GM12874 (cell line): ENCODE data around the gene PRND.

Source experiments
- TF ChIP-seq, protein P1 (sequence below): IDR thresholded peaks from 2 replicates; pipeline ENCODE4 v1.5.1; 2011; ENCODE audit warnings: low read depth, mild to moderate bottlenecking, control low read depth, low read length, moderate library complexity; ENCODE audit not compliant: insufficient read depth

PRND gene

DNA sequence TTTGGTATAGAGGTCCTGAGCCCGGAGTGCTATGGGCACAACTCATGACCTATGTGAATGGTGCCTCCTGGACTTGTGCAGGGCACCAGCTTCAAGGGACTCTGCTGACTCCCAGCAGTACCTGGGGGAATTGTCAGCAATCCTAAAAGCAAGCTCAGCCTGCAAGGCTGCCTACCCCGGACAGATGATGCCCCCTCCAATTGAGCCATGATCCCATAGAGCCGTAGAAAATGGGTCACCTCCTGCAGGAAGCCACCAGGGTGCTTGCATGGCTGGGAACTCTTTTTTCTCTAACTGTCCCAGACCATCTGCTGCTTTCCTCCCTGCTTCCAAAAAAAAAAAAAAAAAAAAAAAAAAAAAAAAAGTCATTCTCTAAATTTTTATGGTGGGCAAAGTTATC, 12.9 kb upstream of the PRND start:
- TF ChIP-seq, protein P1, sequence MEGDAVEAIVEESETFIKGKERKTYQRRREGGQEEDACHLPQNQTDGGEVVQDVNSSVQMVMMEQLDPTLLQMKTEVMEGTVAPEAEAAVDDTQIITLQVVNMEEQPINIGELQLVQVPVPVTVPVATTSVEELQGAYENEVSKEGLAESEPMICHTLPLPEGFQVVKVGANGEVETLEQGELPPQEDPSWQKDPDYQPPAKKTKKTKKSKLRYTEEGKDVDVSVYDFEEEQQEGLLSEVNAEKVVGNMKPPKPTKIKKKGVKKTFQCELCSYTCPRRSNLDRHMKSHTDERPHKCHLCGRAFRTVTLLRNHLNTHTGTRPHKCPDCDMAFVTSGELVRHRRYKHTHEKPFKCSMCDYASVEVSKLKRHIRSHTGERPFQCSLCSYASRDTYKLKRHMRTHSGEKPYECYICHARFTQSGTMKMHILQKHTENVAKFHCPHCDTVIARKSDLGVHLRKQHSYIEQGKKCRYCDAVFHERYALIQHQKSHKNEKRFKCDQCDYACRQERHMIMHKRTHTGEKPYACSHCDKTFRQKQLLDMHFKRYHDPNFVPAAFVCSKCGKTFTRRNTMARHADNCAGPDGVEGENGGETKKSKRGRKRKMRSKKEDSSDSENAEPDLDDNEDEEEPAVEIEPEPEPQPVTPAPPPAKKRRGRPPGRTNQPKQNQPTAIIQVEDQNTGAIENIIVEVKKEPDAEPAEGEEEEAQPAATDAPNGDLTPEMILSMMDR = no peak

DNA sequence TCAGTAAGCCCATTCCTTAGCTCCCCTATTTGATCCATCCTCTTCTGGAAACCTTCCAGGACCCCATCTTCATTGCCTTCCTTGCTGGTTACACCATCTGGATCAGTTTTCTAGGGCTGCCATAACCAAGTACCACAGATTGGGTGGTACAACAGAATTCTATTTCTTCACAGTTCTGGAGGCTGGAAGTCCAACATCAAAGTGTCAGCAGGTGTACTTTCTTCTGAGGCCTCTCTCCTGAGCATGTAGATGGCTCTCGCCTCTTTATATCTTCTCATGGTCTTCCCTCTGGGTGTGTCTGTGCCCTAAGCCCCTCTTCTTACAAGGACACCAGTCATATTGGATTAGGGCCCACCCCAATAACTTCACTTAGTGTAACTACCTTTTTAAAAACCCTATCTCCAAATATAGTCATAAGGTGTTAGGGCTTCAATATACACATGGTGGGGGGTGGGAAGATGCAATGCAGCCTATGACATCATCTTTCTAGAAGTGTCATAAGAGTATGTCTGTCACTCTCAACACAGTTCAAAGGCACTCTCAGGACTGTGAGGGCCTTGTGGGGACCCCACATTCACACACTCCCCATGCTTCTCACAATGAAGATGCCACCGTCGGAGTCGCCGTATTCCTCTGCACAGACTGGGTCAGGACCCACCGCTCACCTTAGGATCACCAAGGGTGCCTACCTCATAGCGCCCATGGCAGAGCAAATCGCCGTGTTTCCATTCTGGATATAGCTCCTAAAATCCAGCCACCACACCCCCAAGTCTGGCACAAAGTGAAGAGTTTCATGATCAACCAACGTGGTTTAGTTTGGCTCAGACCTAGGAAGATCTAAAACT, 12.2 kb upstream of the PRND start:
- TF ChIP-seq, protein P1 = no peak

DNA sequence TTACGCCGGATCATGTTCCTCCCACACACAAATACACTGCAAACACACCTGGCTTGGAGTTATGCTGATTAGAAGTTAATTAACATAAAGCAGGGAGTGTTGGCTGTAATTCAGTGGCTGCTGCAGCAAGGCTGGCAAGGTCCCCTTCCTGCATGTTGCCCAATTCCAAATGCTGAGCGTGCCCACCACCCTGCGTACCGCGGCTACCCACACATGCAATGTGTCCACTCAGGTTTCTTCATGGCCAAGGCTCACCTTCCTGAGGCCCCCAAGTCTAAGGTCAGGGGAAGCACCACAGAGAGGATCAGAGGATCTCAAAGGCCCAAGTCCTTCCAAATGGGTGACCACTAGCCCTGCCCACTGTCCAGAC, 11.6 kb upstream of the PRND start:
- TF ChIP-seq, protein P1 = no peak

DNA sequence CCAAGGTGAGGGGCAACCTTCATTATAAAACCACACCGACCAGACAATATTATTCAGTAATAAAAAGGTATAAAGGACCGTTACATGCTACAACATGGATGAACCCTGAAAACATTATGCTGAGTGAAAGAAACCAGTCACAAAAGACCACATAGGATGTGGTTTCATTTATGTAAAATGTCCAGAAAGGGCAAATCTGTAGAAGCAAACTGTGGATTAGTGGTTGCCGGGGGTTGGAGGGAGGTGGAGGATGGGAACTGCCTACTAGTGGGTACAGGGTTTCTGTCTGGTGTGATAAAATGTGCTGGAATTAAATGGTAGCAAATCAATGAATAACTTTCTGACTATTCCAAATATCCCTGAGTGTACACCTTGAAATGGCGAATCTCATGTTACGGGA, 10.2 kb upstream of the PRND start:
- TF ChIP-seq, protein P1 = no peak

DNA sequence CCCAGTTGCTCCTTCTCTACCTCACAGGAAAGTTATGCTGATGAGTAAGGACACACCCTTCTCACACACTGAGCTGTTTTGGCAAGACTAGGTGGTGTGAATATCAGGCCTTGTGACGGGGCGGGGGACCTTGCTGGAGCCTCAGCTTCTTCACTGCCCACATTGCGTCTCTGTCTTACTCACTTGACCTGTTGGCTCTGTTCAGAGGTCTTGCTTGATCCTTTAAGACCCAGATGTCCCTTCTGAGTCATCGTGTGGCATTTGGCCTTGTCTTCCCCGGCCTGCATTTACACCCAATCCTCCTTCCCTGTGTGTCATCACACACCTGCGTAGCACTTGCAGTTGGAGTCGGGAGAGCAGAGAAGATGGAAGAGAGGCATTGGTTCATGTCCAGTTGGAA, 8.3 kb upstream of the PRND start:
- TF ChIP-seq, protein P1 = no peak

DNA sequence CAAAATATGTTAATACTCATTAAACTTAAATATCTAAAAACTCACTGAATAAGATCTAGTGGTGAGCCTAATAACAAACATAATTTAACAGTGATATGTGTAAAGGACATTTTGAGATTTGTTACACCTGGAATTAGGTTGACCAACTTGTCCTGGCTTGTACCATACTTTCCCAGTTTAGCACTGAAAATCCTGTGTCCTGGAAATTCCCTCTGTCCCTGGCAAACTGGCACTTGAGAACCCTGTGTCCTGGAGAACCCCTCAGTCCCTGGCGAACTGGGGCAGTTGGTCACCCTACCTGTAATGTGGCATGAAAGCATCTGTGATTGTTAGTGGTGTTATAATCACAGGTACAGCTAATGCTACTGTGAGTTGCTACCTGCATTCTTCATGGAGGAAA, 6.9 kb upstream of the PRND start:
- TF ChIP-seq, protein P1 = no peak

DNA sequence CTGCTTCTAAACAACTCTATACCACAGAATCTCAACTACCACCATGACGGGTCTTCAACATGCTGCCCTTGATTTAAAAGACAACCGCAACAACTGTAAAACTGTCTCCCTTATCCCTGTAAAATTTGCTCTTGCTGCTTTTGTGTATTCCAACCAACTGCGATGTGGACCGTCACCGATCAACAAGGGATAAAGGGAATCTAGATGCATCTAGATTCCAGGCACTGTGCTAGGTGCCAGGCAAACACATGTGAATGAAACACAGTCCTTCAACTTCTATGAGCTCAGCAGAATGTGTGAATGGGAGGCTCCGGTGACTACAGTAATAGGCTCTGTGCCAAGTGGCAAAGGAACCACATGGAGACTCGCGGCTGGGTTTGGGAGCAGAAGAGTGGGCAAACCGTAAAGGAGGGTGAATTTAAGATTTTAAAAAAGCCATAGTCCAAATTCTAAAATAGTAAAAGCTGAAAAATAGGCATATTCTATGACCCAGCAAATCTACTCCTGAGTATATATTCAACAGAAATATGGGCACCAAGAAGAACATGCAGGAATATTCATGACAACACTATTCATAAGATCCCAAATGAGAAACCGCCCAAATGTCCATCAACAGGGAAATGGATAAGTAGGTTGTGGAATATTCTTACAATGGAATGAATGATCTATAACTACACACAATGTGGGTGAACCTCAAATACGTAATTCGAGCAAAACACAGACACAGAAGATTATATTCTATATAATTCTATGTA, 3.7 kb upstream of the PRND start:
- TF ChIP-seq, protein P1 = no peak
